ENCODE data around the gene TAX1BP1.

- TF ChIP-seq CTCF (IDR thresholded peaks at IDR 0.05) (no peak), POLR2A (IDR thresholded peaks at IDR 0.05) (no peak), POLR2AphosphoS5 (IDR thresholded peaks at IDR 0.05) (no peak), EP300 (IDR thresholded peaks at IDR 0.05) (no peak)
Observed at GRCh38 chr7:27779873-27780272, 39.9 kb downstream of the TAX1BP1 start.
